A549 (cell line): ENCODE results near the gene EXOSC7.

Experiments used
- EP300 ChIP-seq, 2 experiments: fragments of >200 bp; sonication (Bioruptor Twin); formaldehyde crosslinking; IDR thresholded peaks; 2 replicates in 1 of 2; 3 replicates in 1 of 2; pipeline ENCODE4 v1.6.1; 2016 to 2017
- SMC3 ChIP-seq: fragments of >200 bp; sonication (Bioruptor Twin); formaldehyde crosslinking; IDR thresholded peaks from 3 replicates; pipeline ENCODE4 v1.6.1; 2018; ENCODE audit warnings: inconsistent platforms
- TF ChIP-seq, protein P1 (sequence below): fragments of >200 bp; sonication (Bioruptor Twin); formaldehyde crosslinking; IDR thresholded peaks from 3 replicates; pipeline ENCODE4 v1.5.1; 2016

DNA sequence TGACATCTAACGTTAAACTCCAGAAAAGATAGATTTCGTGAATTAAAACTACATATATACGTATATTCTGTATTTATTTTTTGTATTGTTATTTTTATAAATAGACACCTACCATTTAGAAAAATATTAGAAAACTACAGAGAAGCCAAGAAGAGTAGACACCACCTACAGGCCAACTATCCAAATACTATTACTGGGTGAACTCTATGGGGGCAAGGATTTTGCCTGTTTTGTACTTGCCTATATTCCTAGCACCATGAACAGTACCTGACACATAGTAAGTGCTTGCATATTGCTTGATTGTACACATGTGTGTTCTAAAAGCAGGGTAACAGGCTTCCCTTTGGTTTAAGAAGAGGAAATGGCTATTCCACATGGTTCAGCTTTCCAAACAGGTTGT is 25.7 kb downstream of the EXOSC7 start:
- TF ChIP-seq EP300 (IDR thresholded peaks at IDR 0.05) (no peak), SMC3 (no peak)
- TF ChIP-seq, protein P1, sequence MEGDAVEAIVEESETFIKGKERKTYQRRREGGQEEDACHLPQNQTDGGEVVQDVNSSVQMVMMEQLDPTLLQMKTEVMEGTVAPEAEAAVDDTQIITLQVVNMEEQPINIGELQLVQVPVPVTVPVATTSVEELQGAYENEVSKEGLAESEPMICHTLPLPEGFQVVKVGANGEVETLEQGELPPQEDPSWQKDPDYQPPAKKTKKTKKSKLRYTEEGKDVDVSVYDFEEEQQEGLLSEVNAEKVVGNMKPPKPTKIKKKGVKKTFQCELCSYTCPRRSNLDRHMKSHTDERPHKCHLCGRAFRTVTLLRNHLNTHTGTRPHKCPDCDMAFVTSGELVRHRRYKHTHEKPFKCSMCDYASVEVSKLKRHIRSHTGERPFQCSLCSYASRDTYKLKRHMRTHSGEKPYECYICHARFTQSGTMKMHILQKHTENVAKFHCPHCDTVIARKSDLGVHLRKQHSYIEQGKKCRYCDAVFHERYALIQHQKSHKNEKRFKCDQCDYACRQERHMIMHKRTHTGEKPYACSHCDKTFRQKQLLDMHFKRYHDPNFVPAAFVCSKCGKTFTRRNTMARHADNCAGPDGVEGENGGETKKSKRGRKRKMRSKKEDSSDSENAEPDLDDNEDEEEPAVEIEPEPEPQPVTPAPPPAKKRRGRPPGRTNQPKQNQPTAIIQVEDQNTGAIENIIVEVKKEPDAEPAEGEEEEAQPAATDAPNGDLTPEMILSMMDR = no peak
